GM19239 (cell line): ENCODE data around the gene FARP1.

ENCODE experiments used
- DNase-seq: peaks from one replicate; pipeline ENCODE4 v3.0.0; 2011; ENCODE audit warnings: low spot score; ENCODE audit not compliant: insufficient read length
- FAIRE-seq: peaks from 2 replicates; lab custom pipeline; 2011; peaks lifted over from hg19 to GRCh38; lab: Jason Lieb, UNC

Gene FARP1

GRCh38 chr13:98503175-98504028 is 360.5 kb downstream of the FARP1 start:
- DNase-seq (no peak), FAIRE-seq (no peak)

GRCh38 chr13:98504029-98504351 is 361.1 kb downstream of the FARP1 start:
- FAIRE-seq (no peak), DNase-seq (no peak)

- peak; percentile 86 for FAIRE-seq
- DNase-seq = no peak
Measured at GRCh38 chr13:98504371-98504963, 361.6 kb downstream of the FARP1 start.
